Anterior cingulate cortex (tissue), 58 donors: ENCODE data around the gene ANKS3.

ENCODE experiments used
- DNase-seq, 58 donors: peaks; one replicate each; lab custom pipeline; 2025; lab: John Stamatoyannopoulos, UW

The ANKS3 gene, protein sequence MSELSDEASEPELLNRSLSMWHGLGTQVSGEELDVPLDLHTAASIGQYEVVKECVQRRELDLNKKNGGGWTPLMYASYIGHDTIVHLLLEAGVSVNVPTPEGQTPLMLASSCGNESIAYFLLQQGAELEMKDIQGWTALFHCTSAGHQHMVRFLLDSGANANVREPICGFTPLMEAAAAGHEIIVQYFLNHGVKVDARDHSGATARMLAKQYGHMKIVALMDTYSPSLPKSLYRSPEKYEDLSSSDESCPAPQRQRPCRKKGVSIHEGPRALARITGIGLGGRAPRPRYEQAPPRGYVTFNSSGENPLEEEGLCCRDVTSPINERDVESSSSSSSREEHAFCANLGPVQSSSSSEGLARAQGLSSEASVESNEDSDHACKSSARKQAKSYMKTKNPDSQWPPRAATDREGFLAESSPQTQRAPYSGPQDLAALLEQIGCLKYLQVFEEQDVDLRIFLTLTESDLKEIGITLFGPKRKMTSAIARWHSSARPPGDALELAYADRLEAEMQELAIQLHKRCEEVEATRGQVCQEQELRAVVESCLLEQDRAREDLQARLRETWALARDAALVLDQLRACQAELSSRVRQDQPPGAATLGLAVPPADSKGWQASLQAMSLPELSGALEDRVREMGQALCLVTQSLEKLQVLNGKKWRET

DNA sequence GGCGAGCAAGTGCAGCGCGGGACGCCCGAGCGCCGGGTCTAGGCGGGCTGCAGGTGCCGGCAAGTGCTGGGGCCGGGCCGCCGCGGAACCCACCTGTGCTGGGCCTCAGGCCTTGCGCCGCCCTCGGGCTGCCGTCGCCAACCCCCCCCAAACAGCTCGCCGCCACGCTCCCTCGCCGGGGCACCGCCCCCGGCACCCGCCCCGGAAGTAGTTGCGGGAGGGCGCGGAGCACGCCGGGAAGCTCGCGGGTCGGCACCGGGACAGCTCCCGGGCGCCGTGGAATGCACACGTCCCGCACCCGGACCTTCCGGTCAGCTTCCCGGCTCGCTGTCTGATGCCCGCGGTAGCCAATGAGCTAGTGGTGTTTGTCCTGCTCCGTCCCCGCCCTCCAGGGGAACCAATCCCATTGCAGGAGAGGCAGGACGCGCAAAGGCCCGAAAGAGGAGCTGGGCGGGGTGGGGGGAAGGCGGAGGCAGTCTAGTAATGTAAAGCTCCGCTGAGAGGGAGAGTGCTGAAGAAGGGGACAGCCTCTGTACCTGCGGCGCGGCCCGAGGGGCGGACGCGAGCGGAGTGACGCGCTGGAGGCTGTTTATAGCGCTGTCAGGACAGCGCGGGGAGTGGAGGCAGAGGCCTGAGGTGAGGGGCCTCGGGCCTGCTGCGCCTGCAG is at the start of gene ANKS3, which contains the start of gene DNAAF8:
TSS of gene ANKS3 (minus strand) at position 209 of the 667 bp plus-strand sequence. CDS start 4,122 bp downstream, outside the sequence.
TSS of gene DNAAF8 (plus strand) at position 475 of the 667 bp plus-strand sequence. CDS start 1,978 bp downstream, outside the sequence.
- DNase-seq = peak; percentile 73 to 98 (median 94)

DNA sequence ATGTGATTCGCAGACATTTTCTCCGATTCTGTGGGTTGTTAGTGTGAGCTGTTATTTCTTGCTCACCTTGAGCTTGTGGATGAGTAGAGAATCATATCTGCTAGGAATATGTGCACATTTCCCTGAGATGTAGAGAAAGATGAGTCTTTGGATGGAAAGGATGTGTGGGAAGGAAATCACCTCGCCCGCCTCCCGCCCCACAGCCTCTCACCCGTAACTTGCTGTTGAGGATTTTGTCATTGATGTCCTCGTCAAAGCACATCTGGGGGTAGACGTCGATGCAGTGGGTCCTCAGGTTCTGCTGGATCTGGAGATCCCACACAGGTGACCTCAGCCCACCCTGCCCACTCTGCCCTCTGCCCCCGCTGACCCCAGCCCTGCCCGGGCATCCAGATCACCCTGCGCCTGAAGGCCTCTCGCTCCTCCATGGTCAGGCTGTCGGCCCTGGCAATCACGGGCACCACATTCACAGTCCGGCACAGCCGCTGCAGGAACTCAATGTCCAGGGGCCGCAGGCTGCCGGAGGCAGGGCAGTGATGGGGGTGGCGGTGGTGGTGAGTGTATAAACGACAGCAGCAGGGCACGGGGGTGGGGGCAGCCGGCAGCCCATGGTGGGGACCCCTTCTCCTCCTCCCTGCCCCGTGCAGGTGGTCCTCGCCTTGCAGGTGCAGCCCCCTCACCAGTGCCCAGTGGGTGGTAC is 49.3 kb upstream of the ANKS3 start:
- no peak for DNase-seq

DNA sequence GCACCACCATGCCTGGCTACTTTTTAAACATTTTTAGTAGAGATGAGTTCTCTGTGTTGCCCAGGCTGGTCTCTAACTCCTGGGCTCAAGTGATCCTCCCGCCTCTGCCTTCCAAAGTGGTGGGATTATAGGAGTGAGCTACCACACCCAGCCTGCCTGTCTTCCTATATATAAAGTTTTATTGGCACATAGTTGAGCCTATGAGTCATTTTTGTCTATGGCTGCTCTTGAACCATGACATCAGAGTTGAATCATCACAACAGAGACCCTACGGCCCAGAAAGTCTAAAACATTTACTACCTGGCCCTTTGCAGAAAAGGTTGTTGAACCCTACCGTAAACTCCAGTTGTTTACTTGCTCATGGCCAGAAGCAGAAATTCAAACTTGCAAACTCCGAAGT is 46.2 kb upstream of the ANKS3 start:
- DNase-seq = no peak

DNA sequence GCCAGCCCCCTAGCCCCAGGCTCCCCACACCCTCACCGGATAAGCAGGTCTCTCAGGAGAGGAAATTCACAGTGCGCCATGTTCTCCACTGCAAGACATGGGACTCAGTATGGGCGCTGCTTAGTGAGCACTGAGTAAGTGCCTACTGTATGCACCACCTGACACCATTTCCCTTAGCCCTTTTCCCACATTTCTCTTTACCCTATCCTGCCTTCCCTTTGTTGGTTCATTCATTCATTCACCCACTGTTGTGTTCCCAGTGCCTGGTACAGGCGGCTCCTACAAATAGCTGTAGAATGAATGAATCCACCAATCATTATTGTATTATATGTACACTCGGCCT is 44.0 kb upstream of the ANKS3 start:
- DNase-seq = no peak

DNA sequence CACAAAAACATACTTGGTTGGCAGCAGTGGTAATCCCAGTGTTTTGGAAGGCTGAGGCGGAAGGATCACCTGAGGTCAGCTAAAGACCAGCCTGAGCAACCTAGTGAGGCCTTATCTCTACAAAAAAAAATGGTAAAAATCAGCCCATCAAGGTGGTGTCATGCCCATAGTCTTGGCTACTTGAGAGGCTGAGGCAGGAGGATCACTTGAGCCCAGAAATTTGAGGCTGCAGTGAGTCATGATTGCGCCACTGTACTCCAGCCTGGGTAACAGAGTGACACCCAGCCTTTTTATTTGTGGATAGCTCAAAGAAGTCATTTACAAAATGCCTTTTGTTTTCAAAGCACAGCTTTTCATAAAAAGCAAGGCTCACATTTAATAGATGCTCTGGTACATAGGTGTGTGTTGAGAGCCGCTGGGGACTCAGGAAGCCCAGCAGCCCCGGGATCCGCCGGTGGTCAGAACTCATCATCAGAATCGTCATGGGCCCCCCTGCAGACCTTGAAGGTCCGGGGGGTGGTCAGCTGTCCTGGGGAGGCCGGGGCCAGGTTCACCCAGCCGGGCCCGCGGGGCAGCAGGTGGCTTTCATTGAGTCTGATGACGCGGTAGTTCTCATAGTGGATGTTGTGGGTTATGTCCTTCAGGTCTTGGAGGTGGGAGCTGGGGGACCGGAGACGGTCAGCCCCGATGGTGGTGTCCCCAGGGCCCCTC is 43.4 kb upstream of the ANKS3 start:
- no peak for DNase-seq

DNA sequence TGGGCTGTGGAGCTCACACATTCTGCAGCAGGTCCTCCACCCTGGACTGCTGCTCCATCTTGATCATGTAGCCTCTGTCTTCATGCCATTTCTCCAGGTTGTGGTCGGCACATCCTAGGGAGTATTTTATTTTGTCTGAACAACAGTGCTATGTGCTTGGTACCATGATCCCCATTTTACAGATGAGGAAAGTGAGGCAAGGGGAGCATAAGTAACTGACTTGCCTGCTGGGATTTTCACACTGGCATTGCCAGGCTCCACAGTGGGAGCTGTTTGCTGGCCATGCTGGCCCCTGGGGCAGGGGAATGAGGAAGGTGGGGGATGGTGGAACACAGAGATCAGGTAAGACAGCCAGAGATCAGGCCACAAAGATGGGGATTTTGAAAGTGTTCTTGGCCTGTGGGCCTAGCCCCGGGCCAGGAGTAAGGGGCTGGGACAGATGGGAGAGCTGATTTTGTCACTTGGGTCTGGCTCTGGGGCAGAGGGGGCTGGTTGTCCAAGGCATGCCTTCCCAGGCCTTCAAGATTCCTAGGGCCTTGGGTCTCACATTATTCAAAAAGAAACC is 42.2 kb upstream of the ANKS3 start:
- no peak for DNase-seq

DNA sequence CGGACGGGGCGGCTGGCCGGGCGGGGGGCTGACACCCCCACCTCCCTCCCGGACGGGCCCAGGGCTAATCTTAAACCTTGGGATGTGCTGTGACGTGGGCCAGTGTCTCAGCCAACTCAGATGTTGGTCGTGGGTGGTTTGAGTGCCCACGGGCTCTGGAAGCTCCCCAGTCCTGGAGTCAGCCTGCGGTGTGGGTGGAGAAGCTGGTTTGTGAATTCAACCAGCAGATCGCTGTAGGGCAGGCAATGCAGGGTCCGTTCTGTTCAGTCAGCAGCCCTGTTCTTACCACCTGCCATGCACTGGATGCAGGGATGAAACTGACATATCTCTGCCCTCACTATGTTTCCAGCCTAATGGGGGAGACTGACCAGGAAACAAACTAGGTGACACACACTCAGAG is 40.9 kb upstream of the ANKS3 start:
- DNase-seq = peak in 3 of 58 donors; percentile 20 to 34 (median 29)

DNA sequence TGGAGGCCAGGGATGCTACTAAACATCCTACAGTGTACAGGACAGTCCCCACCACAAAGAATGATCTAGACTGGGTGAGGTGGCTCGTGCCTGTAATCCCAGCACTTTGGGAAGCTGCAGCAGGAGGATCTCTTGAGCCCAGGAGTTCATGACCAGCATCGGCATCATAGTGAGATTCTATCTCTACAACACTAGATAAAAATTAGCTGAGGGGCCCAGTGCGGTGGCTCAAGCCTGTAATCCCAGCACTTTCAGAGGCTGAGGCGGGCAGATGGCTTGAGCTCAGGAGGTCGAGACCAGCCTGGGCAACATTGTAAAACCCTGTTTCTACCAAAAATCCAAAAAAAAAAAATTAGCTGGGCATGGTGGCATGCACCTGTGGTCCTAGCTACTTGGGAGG is 38.3 kb upstream of the ANKS3 start:
- no peak for DNase-seq

DNA sequence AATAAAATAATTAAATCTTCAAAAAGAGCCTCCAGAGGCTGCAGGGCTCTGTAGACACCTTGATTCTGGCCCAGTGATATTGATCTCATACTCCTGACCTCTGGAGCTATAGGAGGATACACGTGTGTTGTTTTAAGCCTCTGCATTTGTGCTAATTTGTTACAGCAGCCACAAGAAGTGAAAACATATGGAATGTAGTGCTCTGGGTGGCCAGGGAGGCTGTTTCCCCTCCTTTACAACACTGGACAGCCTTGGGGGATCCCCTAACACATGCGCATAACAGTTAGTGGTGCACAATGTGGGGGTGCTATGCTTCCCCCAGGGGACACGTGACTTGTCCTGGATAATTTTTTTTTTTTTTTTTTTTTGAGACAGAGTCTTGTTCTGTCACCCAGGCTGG is 37.6 kb upstream of the ANKS3 start:
- no peak for DNase-seq

DNA sequence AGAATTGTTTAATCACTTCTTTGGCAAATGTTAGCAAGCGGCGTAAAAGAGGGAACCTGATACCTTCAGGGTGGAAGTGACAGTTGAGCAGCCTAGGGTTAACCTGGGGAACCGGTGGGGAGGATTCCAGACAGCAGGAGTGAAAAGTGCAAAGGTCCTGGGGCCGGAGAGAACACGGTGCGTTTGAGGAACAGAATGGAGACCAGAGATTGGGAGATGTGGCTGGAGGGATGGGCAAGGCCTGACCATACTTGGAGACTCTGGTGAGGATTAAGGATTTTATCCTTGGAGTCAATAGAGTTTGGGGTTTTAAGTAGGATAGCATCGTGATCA is 35.2 kb upstream of the ANKS3 start:
- DNase-seq = no peak

DNA sequence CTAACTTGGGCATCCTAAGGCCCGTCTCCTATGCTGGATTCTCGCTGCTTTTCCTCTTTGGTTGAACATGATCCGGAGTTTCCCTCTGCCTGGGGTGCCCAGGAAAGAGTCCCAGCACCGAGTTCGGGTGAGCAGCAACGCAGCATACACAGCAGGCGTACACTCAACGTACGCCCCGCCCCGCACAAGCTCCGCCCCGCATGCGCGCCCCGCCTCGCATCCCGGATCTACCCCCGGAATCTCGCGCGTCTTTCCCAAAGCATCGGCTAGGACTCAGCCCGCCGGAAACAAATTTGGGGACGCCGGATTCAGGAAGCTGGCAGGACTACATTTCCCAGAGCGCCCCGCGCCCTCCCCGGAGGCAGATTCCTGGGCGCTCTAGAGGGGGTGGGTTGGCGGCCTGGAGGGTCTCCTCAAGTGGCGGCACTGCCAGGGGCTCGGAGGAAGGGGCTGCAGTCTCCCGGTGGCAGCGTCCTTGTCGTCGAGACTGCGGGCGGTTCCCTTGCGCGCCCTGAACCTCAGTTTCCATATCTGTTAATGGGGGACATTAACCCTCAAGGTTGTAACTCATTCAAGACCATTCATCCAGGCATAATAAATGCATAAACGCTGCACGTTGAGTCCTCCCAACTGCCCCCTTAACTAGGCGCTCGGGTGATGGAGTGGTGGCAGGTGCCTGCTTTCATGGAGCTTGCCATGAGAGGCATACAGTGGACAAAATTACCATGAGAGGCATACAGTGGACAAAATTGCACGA is 34.7 kb upstream of the ANKS3 start:
- DNase-seq = peak; percentile 84 to 99 (median 96)

DNA sequence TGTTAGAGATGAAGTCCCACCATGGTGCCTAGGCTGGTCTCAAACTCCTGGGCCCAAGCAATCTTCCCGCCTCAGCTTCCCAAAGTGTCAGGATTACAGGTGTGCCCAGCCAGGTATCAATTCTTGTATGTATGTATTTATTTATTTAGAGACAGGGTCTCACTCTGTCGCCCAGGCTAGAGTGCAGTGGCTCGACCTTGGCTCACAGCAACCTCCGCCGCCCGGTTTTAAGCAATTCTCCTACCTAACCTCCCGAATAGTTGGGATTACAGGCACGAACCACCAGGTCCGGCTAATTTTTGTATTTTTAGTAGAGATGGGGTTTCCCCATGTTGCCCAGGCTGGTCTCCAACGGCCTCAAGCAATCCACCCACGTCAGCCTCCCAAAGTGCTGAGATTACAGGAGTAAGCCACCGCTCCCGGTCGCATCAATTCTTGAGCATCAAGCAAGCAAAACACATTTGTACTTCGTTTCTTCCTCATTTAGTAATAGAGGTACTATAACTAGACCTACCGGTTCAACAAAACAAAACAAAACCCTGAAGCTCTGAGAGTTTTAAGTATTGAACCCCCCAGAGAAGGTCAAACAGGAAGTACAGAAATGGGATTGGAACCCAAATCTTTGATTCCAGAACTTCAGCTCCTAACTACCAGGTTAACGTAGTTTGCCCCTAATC is 33.9 kb upstream of the ANKS3 start:
- peak in 4 of 58 donors; percentile 2 to 46 (median 16) for DNase-seq

DNA sequence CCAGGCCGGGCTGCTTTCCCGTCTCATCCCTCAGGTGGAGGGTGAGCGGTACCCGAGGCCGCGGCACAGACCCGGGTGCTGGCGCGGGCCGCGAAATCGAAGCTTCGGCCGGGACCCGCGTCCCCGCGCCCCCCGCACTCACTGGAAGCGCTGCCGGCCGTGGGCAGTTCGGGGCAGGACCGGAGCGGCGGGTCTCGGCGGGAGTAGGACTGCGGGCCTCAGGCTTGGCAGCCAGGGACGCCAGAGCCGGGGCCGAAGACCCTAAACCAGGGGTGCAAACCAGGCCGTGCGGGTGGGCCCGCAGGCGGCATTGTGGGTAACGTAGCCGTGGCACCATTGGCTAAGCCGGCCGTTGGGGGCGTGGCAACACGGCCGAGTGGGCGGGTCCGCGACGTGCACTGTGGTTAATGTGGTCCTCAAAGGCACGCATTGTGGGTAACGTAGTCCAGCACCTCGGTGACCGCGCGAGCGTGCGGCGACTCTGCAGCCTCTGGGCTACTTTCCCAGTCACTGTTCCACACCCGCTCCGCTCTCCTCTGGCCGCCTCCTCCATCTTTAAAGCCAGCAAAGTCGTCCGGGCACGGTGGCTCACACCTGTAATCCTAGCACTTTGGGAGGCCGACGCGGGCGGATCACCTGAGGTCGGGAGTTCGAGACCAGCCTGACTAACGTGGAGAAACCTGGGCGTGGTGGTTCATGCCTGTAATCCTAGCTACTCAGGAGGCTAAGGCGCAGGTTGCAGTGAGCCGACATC is 33.0 kb upstream of the ANKS3 start, which contains the start of gene ZNF500:
TSS of gene ZNF500 (minus strand) at position 288 of the 754 bp plus-strand sequence. CDS start 1,184 bp downstream, outside the sequence.
- DNase-seq = peak; percentile 59 to 99 (median 96)

DNA sequence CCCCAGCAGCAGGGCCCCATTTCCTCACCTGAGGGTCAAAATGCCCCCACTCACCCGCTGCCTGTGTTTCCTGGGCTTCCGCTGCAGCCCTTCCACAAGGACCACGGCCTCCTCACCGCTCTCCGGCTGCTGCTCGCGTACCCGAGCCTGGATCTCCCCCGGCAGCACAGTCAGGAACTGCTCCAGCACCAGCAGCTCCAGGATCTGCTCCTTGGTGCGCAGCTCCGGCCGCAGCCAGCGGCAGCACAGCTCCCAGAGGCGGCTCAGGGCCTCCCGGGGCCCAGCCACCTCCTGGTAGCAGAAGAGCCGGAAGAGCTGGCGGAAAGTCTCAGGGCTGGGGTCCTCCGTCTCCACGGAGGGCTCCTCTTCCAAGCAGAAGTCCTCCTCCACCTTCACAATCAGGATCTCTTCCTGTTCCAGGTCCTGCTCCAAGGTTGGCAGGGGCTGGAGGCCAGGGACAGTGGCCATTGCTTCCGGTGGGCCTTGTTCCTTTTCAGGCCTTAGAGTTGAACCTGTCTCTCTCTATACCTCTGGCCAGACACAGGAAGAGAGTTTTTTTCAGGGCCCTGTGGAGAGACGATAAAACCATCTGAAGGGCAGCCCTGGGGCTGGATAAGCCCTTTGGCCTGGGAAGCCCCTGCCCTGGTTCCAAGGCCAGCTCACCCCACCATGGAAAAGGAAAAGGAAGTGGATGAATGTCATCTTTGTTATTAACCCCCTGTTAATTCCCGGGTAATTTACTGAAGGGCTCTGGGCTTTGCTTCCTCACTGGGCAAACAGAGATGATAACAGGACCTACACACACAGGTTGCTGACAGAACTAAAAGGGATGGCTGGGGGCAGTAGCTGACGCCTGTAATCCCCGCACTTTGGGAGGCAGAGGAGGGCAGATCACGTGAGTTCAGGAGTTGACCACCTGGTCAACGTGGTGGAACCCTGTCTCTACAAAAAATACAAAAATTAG is 31.7 kb upstream of the ANKS3 start:
- DNase-seq = no peak

DNA sequence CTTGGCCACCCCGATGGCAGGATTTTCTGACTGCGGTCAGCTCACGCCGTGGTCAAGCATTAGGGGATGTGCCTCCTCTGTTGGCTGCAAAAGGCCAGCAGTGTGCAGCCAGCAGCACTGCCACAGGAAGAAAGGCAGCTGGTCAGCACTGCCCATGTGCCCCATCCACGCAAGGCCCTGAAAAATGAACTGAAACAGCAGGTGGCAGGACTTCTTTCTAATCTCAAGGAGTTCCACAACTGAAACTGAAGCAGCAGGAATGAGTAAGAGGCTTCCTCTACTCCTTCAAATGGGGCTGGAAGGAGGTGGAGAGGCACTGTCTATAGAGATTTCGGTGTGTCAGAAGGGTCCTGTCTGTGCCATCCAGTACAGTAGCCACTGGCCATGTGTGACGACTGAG is 29.7 kb upstream of the ANKS3 start:
- DNase-seq = no peak

DNA sequence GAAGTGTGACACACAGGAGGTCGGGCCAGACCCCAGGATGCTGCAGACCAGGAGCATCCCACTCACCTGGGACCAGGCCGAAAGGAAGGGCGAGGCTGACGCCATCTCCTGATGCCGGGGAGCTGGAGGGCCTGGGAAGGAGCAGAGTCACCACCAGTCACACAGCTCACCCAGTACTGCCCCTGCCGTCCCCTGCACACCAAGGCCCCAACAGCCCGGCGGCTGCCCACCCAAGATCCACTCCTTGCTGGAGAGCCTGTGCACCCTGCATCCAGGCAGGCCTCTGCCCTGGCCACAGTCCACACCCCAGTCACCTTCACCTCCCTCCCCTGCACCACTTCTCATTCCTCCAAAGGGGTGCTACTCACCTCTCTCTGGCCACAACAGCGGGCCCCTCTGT is 28.1 kb upstream of the ANKS3 start:
- no peak for DNase-seq
